K562 (cell line): ENCODE data around the gene NPM1. TPM values are rescaled to one million over a fixed set of nuclear protein-coding genes. Genes with fewer than 3 reads are reported as not detected.
"Not testable (repeated sequence)": the region's sequence is repeated elsewhere in the genome, so short reads cannot be mapped to it uniquely, and the experiment has no call there.

Source experiments
- ATAC-seq: fragments of 200-7000 bp; cut with Tn5 transposase; 3 replicates; pipeline ENCODE4 v1.9.1; 2020; ENCODE audit warnings: moderate library complexity
- BruUV-seq: library from RNA; stranded (reverse); fragments of 400-500 nt; replicated peaks from 2 replicates; lab custom pipeline; 2021; lab: Mats Ljungman, UMichigan
- CTCF ChIA-PET: fragments of 300-600 bp; formaldehyde crosslinking; extraction: SDS; loops from one replicate; lab custom pipeline; 2021; ENCODE audit warnings: low intra/inter-chr PET ratio; lab: Yijun Ruan, JAX
- POLR2A ChIA-PET: fragments of 300-600, 350-650 bp; sonication (Branson Sonifier 250); formaldehyde crosslinking; extraction: SDS; loops from one replicate; lab custom pipeline; 2021; ENCODE audit warnings: antibody characterized with exemption, inconsistent platforms; lab: Yijun Ruan, JAX
- DNase-seq, 4 experiments: peaks; one replicate each; pipeline versions ENCODE4 v3.0.0 to v3.0.0-alpha.2; 2011 to 2018; ENCODE audit warnings: low spot score in 3 of 4, mixed read lengths in 3 of 4; ENCODE audit errors: extremely low read depth in 1 of 4
- FAIRE-seq: peaks from 2 replicates; lab custom pipeline; 2011; peaks lifted over from hg19 to GRCh38; lab: Jason Lieb, UNC
- H2AFZ ChIP-seq: 2 replicates; pipeline ENCODE4 v1.6.0; 2011; ENCODE audit warnings: low read depth, low read length, control low read depth, inconsistent platforms
- H3K27ac ChIP-seq: fragments of 200-600 bp; 3 replicates; pipeline ENCODE4 v1.8.0; 2011; ENCODE audit warnings: low read depth, mild to moderate bottlenecking, control low read depth, inconsistent platforms, low read length, moderate library complexity, mixed read lengths; ENCODE audit errors: extremely low read depth
- H3K27me3 ChIP-seq, 2 experiments: fragments of 300-600 bp in 1 of 2; 2 replicates in 1 of 2; 3 replicates in 1 of 2; pipeline versions ENCODE4 v1.6.0 to v1.8.0; 2011; ENCODE audit warnings: inconsistent platforms in 2 of 2, low read length in 2 of 2, mild to moderate bottlenecking in 1 of 2, mixed read lengths in 1 of 2, moderate library complexity in 1 of 2; ENCODE audit not compliant: control insufficient read depth in 2 of 2, insufficient read depth in 2 of 2
- H3K36me3 ChIP-seq: fragments of 300-600 bp; 3 replicates; pipeline ENCODE4 v1.8.0; 2011; ENCODE audit warnings: mild to moderate bottlenecking, low read length, inconsistent platforms; ENCODE audit not compliant: control insufficient read depth, insufficient read depth
- H3K4me1 ChIP-seq, 2 experiments: fragments of 200-600 bp in 1 of 2; replicated peaks in 1 of 2; 2 replicates in 1 of 2; 3 replicates in 1 of 2; pipeline versions ENCODE4 v1.5.1 to v1.8.0; 2011; ENCODE audit warnings: inconsistent platforms in 2 of 2, low read length in 2 of 2, mild to moderate bottlenecking in 1 of 2, mixed read lengths in 1 of 2, moderate library complexity in 1 of 2; ENCODE audit not compliant: control insufficient read depth in 2 of 2, insufficient read depth in 2 of 2
- H3K4me2 ChIP-seq: 2 replicates; pipeline ENCODE4 v1.6.1; 2011; ENCODE audit warnings: low read length, control low read depth, inconsistent platforms, mixed read lengths; ENCODE audit not compliant: insufficient read depth
- H3K4me3 ChIP-seq: fragments of 200-600 bp; sonication (generic), shearing (Covaris generic); 2 replicates; pipeline ENCODE4 v1.5.1; 2016; ENCODE audit warnings: control low read depth, inconsistent platforms
- H3K79me2 ChIP-seq: fragments of 200-600 bp; 3 replicates; pipeline ENCODE4 v1.8.0; 2011; ENCODE audit warnings: low read length, inconsistent platforms; ENCODE audit not compliant: control insufficient read depth, insufficient read depth
- H3K9ac ChIP-seq, 2 experiments: 2 replicates each; pipeline versions ENCODE4 v1.6.0 to v1.6.1; 2011; ENCODE audit warnings: low read depth in 2 of 2, low read length in 2 of 2, control low read depth in 1 of 2, inconsistent platforms in 1 of 2, mild to moderate bottlenecking in 1 of 2, mixed read lengths in 1 of 2; ENCODE audit not compliant: insufficient read depth in 1 of 2
- H3K9me1 ChIP-seq: one replicate; pipeline ENCODE4 v1.6.0; 2011; ENCODE audit warnings: inconsistent platforms, mild to moderate bottlenecking, low read length, moderate library complexity; ENCODE audit not compliant: control insufficient read depth, insufficient read depth
- H3K9me3 ChIP-seq: replicated peaks from 2 replicates; pipeline ENCODE4 v1.5.1; 2011; ENCODE audit warnings: low read depth, low read length, inconsistent platforms; ENCODE audit not compliant: control insufficient read depth, insufficient read depth
- H4K20me1 ChIP-seq: replicated peaks from 2 replicates; pipeline ENCODE4 v1.6.1; 2011; ENCODE audit warnings: low read length, inconsistent platforms, mixed read lengths; ENCODE audit not compliant: control insufficient read depth, insufficient read depth
- ZNF121 ChIP-seq: sonication (generic); formaldehyde crosslinking; conservative IDR thresholded peaks from 2 replicates; pipeline ENCODE4 v1.8.0; 2022; ENCODE audit warnings: missing genetic modification reagents
- WGBS: fragments of 100-300 bp; shearing (Covaris generic); methylation state at CpG from one replicate; pipeline ENCODE4 v1.1.6; 2016; ENCODE audit warnings: low coverage, mixed read lengths; ENCODE audit not compliant: insufficient coverage; ENCODE audit errors: missing lambda C conversion rate; 5-methylcytosine and 5-hydroxymethylcytosine counted together
- in situ Hi-C: fragments of 300-500 bp; cut with MboI; formaldehyde crosslinking; loops from 4 replicates; pipeline ENCODE4 v1.15.0; 2018; ENCODE audit warnings: inconsistent platforms, mixed read lengths
- intact Hi-C: fragments of 100-400 bp; cut with micrococcal nuclease; formaldehyde crosslinking; loops from 2 replicates; pipeline ENCODE4 v1.14.2; 2022
- polyA plus RNA-seq, 8 experiments: library from polyadenylated mRNA; depleted of rRNA in 4 of 8; stranded (reverse) in 5 of 8; unstranded in 3 of 8; fragments of >200 nt; fragmentation: Nextera tagmentation in 2 of 8; fragmentation: Illumina TruSeq in 1 of 8; extraction: Ambion mirVana in 2 of 8; extraction: Trizol in 1 of 8; gene quantifications; 2 replicates each; pipeline versions ENCODE4 v1.2.1 to v1.2.3, GENCODE V29; 2011 to 2014; ENCODE audit warnings: inconsistent platforms in 1 of 8, missing spikeins in 1 of 8
- total RNA-seq, 7 experiments: library from RNA; depleted of rRNA in 6 of 7; stranded (reverse); fragments of >200 nt in 6 of 7; fragmentation: Illumina TruSeq in 2 of 7; extraction: Trizol in 2 of 7; gene quantifications; 2 replicates each; pipeline versions ENCODE4 v1.2.1 to v1.2.3, GENCODE V29; 2011 to 2021; ENCODE audit warnings: low replicate concordance in 1 of 7
- TF ChIP-seq, protein P1 (sequence below), 2 experiments: IDR thresholded peaks; 2 replicates each; pipeline ENCODE4 v1.6.1; 2011; ENCODE audit warnings: borderline replicate concordance in 1 of 2, control low read depth in 1 of 2, low read depth in 1 of 2, low read length in 1 of 2, mild to moderate bottlenecking in 1 of 2, mixed read lengths in 1 of 2, moderate library complexity in 1 of 2; ENCODE audit not compliant: insufficient read depth in 1 of 2, insufficient read length in 1 of 2, poor library complexity in 1 of 2, severe bottlenecking in 1 of 2; ENCODE audit errors: extremely low read depth in 1 of 2

The NPM1 gene
- total and polyA plus RNA-seq, 9 of the 15 experiments (the other 6 are each of a cell fraction or from before 2014, with no cell fraction given) = 2,438 to 6,909 (median 5,639) TPM

GRCh38 chr5:171384999-171385398 is 2.6 kb upstream of the NPM1 start:
- H3K9ac ChIP-seq, H3K4me1 ChIP-seq, CTCF ChIA-PET, H3K9me1 ChIP-seq, H3K27ac ChIP-seq, ATAC-seq, H3K4me3 ChIP-seq, FAIRE-seq, H3K9me3 ChIP-seq, intact Hi-C loops, BruUV-seq, in situ Hi-C loops, H3K27me3 ChIP-seq, H3K4me2 ChIP-seq: not testable (repeated sequence)
- POLR2A ChIA-PET = interaction anchor here (1.1 kb wide), 1 partner anchor 621 kb away, joined by 3 read pairs; the partner anchor contains the start of gene FBXW11
- Histone ChIP-seq H4K20me1 (peaks cover 21% of the 10 kb centered on the region), H3K36me3 (peaks cover 16% of the 10 kb centered on the region), H3K79me2 (peaks cover 36% of the 10 kb centered on the region), H2AFZ (peak overlapping the region; percentile 33; the same call in 1 of the 2 replicates)
- WGBS = 63% methylated on average over 3 of the region's 3 CpGs
- DNase-seq = peak in 1 of 4 experiments; percentile 48
- TF ChIP-seq, protein P1, sequence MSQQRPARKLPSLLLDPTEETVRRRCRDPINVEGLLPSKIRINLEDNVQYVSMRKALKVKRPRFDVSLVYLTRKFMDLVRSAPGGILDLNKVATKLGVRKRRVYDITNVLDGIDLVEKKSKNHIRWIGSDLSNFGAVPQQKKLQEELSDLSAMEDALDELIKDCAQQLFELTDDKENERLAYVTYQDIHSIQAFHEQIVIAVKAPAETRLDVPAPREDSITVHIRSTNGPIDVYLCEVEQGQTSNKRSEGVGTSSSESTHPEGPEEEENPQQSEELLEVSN (IDR thresholded peaks at IDR 0.05; ENCODE audit: borderline replicate concordance in 1 of 2, extremely low read depth in 1 of 2, insufficient read depth in 1 of 2, insufficient read length in 1 of 2, low read depth in 1 of 2, low read length in 1 of 2, poor library complexity in 1 of 2, severe bottlenecking in 1 of 2) = peak in 1 of 2 experiments; percentile 35
- TF ChIP-seq ZNF121 (CRISPR knock-in tag) = peak; percentile 39; the same call in 1 of the 2 replicates
